HG03280 (cell line): Measurements from ENCODE around the gene F11R.
"Not testable (repeated sequence)": the region's sequence is repeated elsewhere in the genome, so short reads cannot be mapped to it uniquely, and the experiment has no call there.

Experiments
- ATAC-seq: cut with Tn5 transposase; IDR thresholded peaks from one replicate; pipeline ENCODE4 v1.9.1; 2021; ENCODE audit warnings: mild to moderate bottlenecking, moderate library complexity; ENCODE audit not compliant: unreplicated experiment

F11R gene

GRCh38 chr1:161044908-161045735 is 24.2 kb upstream of the F11R start:
- ATAC-seq: peak; percentile 34

DNA sequence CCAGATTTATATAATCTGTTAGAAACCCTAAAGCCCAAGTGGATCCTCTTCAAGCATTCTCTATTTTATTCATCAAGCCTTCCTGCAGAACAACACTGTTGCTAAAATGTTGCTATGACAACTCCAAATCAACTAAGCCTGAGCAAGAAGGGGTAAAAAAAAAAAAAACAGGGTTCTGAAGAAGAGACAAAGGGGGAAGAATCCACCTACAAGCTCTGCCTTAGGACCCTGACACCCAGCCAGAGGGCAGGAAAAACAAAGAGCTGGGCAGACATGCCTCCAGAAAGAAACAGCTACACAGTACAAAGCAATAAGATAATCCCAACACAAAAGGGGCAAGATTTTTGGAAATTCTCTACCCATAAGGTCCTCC is 23.6 kb upstream of the F11R start:
- ATAC-seq: no peak

DNA sequence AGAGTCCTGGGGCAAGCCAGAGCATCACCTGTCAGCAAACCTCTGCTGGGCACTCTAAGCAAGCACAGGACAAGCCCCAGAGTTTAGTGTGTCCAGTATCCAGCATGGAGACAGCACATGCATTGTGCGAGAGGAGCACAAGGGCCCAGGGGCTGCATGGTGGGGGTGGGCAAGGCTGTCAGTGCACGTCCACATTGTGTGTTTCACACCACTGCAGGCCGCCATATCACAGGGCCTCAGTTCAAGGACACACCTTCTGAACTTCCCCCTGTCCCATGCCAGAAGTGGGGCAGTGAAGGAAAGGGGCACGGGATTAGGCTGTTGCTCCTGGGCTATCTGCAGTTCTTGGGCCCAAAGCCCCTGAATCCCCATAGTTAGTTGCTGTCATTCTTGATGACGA is 18.6 kb upstream of the F11R start:
- ATAC-seq: no peak

GRCh38 chr1:161039154-161039545 is 18.2 kb upstream of the F11R start:
- ATAC-seq: no peak

GRCh38 chr1:161038523-161039153 is 17.7 kb upstream of the F11R start, which contains the start of gene TSTD1:
Gene TSTD1, minus strand, starts transcription at chr1:161038964. Its CDS starts 75 bp downstream, at chr1:161038889.
- ATAC-seq: peak; percentile 90

GRCh38 chr1:161037661-161038522 is 16.9 kb upstream of the F11R start:
- ATAC-seq: no peak

DNA sequence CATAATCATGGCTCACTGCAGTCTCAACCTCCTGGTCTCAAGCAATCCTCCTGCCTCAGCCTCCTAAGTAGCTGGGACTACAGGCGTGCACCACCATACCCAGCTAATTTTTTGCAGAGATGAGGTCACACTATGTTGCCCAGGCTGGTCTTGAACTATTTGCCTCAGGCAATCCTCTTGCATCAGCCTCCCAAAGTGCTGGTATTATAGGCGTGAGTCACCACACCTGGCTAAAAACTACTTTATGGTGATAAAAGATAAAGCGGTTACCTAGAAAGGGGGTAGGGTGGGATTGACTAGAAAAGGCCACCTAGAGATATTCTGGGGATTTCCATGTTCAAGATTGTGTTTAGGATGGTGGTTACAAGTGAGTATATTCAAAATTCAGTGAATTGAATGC is 12.8 kb upstream of the F11R start:
- ATAC-seq: no peak

DNA sequence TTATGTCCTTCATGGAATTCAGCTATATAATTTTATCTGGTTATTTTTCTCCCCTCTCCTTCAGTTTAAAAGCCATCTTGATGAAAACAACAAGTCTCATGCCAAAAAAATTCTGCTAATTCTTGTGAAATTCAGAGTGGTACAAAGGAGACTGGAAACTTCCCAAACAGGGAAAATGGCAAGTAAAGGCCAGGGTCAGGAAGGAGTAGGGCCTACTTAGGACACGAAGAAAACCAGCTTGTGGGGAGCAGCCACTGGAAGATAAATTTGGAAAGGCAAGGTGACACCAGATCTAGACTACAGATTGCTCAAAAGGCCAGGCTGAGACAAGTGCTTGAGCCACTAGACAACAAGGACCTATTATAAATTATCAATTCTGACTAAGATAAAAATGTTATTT is 11.5 kb upstream of the F11R start:
- ATAC-seq: no peak

DNA sequence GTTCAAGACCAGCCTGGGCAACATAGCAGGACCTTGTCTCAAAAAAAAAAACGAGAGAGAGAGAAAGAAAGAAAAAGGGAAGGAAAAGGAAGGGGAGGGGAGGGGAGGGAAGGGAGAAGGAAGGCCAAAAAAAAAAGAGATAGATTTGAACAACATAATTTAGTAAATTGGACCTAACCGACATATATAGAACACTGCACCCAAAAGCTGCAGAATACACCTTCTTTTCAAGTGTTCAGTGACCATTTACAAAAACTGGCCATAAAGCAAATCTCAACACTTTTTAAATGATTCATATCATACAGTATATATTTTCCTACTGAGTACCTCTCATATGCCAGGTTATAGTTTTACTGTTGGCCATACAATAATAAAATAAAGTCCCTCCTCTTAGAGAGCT is 10.9 kb upstream of the F11R start:
- ATAC-seq: no peak

DNA sequence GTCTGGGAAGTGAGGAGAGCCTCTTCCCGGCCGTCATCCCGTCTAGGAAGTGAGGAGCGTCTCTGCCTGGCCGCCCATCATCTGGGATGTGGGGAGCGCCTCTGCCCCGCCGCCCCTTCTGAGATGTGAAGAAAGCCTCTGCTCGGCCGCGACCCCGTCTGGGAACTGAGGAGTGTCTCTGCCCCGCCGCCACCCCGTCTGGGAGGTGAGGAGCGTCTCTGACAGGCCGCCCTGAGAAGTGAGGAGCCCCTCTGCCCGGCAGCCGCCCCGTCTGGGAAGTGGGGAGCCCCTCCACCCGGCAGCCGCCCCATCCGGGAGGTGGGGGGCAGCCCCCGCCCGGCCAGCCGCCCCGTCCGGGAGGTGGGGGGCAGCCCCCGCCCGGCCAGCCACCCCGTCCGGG is 8.5 kb upstream of the F11R start:
- not testable (repeated sequence) for ATAC-seq

- not testable (repeated sequence) for ATAC-seq
Observed at GRCh38 chr1:161026954-161027353, 6.0 kb upstream of the F11R start.

- not testable (repeated sequence) for ATAC-seq
Observed at GRCh38 chr1:161022432-161022831, 1.5 kb upstream of the F11R start.

DNA sequence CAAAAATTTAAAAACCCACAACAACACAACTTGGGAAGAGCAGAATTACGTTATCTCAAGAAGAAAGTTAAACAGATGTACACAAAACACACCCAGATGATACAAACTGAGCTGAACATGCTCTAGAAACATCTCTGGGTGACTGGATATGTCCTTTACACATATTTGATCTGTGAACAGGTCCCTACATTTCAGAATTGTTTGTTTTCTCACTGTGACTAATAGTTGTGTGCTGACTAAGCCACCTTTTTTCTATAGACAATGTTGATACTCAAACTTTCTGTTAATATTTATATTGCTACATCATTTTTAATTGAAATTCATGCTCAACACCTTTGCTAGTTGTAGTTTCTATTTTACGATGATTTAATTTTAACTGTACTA is 1.0 kb upstream of the F11R start:
- ATAC-seq: no peak

DNA sequence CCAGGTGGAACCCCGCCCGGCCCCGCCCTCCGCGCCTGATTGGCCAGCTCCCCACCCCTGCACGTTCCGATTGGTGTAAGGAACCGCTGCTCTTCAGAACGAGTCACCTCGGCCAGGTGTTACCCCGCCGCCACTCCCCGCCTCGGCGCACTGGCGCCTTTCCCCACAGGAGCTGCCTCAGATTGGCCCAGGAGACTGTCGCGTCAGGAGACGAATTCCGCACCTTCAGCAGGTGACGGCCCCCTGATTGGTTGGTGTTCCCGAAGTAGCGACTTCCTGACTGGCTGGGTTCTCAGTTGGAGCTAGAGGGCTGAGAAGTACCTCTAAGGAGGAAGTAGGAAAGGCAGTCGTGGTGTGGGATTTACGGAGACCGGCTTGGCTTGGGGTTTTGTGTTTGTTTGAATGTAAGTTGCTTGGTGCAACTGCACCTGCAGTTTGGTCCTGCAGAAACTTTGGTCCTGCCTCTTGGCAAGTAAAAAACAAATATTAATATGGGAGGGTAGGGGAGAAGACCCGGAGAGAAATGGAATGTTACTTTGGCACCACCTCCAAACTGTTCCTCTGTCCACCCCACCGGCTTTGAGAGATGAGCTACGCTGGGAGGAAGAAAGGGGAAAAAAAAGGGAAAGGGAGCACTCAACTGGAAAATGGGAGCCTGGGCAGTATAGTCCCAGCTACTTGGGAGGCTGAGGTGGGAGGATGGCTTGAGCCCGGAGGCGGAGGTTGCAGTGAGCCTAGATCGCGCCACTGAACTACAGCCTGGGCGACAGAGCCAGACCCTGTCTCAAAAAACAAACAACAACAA is 415 bp upstream of the F11R start:
- ATAC-seq: peak; percentile 87

- no peak for ATAC-seq
Observed at GRCh38 chr1:161019751-161020495, 1.0 kb downstream of the F11R start.

- ATAC-seq: not testable (repeated sequence)
Observed at GRCh38 chr1:161019111-161019660, 1.8 kb downstream of the F11R start.

DNA sequence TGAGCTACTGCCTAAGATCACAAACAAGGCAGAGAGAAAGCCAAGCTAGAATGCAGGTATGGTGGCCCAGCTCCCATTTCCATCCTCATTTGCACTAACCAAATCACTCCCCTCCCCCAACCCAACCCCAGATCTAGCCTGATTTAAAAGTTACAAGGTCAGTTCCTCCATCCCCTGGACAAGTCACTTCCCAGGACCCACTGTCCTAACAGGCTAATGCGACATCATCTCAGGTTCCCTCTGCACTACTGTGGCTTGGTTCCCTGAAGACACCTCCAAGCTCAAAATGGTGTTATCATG is 2.4 kb downstream of the F11R start:
- no peak for ATAC-seq

GRCh38 chr1:161017756-161018630 is 3.0 kb downstream of the F11R start:
- no peak for ATAC-seq

GRCh38 chr1:161017181-161017580 is 3.8 kb downstream of the F11R start:
- not testable (repeated sequence) for ATAC-seq
